ENCODE measurements around the gene NPL.

The NPL gene

DNA sequence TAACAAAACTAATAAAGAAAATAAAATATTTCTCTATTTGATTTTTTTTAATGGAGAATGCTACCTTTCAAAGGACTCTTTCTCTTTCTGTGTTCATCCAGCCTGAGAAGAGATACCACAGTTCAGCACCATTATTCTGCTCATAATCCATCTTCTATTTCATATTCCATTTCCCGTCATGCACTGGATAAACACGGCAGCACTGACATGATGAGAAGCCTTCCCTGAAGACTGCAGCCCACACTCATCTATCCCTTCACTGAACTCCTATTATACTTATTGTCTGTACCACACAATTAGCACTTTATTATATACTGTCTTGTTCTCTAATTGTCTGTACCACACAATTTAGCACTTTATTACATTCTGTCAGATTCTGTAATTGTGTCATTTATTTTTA is 10.7 kb upstream of the NPL start:
- no peak for DNase-seq (ENCODE audit: low spot score)

DNA sequence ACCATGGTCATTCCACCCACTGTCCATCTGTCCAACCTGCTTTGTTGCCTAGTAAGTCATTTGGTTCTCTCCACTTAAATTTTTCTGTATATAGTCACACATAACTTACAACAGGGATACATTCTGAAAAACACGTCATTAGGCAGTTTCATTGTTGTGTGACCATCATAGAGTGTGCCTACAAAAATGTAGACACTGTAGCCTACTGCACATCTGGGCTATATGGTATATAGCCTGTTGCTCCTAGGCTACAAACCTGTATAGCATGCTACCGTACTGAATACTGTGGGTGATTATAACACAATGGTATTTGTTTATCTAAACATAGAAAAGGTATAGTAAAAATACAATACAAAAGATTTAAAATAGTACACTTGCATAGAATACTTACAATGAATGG is 10.0 kb upstream of the NPL start:
- DNase-seq (ENCODE audit: low spot score) = no peak

DNA sequence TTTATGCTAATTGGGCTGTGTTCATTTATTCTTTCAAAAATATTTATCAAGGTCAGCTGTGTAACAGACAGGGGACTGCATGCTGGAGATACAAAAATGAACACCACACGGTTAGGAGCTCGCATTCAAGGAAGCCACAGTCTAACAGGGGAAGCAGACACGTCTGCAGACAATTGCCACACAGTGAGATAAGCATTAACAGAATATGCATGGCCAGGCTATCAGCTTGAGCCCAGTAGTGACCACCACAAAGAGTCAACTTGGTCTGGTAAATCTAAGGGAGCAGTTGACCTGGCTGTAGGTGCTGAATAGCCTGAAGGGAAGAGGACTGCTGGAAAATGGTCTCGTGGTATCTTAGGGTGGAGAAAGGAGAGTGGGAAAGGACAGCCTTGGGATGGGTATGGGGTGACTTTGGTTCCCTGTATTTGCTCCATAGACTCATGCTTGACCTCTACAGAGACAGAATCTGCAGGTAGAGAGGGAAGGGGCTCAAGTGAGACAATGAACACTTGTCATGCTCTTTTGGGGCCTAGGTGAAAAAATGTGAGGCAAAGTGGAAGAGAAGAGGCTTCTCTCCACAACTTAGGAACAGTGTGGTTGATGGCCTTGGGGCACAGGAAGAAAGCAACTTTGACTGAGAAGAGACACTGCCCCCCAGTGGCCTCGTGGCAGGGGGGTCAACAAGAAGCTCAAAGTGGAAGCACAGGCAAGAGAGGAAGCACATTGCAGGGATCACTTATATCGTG is 7.6 kb upstream of the NPL start:
- peak; percentile 78 for DNase-seq (ENCODE audit: low spot score)

DNA sequence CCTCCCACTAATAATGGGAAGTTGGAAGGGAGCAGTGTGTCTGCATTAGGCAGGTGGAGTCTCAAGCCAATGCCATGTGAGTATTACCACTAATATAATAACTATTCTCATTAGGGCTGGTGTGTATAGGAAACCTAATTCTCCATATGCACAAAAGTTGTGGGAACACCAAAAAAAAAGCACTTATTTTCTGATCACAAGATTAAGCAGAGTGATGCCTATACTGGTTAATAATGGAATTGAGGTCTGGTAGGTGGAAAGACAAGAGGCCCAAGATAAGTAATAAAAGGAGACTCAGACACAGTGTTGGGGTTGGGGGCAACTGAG is 7.0 kb upstream of the NPL start:
- no peak for DNase-seq (ENCODE audit: low spot score)

DNA sequence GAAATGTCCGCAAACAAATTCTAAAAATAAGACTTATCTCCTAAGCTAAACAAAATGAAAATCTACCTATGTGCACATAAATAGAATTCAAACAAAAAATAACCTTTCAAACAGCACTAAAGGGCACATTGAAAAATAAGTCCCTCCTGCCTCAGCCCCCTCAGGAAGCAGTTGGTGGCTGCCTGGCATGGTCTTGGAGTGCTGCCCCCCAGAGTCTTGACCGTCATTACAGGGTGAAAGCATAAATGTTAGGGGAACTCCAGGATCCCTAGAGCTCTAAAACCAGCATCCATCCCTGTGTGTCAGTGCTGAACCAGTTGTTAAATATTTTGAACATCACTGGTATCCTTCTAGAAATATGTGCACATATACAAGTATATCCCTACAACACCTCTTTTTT is 6.5 kb upstream of the NPL start:
- no peak for DNase-seq (ENCODE audit: low spot score)

DNA sequence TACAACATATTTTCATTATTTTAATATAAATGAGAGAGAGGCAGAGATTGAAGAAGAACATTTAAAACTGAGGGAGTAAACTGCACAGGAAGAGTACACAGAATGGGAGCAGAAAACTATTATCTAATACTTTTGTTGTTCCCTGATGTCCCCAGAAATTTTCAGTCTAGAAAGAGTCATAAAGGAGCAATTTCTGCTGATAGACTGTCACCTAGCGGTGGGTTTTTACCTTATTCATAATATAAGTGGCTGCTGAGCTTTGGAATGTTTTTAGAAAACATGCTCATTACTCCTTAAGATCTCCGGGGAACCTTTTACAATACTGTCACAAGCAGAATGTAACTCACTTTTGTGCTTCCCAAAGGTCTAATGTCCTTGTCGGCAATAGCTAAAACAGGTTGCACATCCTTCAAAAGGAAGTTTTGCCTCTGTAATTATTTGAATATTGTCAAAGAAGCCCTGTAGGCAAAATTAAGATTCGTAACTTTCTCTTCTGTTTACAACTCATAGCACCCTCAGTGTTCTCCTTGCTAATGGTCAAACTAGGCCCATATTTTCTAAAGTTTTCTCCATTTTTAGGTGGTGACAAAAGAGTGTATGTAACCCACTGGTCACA is 4.9 kb upstream of the NPL start:
- peak; percentile 79 for DNase-seq (ENCODE audit: low spot score)

DNA sequence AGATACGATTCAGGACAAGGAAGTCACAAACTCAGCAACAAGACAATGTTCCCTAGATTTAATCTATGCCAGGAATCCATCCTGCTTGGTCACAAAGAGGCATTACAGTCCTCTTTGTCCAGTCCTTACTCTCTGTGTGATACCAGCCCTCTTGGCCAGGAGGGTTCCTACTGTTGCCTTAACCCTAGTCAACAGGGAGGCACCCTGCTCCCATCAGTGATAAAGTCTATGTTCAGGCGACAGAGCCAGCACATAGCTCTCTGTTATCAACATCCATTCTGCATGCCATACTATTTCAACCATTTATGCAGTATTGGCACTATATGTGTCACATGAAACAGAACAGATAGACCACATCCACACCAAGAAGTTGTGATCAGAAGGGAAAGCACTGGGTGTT is 4.4 kb upstream of the NPL start:
- DNase-seq (ENCODE audit: low spot score) = peak; percentile 66

DNA sequence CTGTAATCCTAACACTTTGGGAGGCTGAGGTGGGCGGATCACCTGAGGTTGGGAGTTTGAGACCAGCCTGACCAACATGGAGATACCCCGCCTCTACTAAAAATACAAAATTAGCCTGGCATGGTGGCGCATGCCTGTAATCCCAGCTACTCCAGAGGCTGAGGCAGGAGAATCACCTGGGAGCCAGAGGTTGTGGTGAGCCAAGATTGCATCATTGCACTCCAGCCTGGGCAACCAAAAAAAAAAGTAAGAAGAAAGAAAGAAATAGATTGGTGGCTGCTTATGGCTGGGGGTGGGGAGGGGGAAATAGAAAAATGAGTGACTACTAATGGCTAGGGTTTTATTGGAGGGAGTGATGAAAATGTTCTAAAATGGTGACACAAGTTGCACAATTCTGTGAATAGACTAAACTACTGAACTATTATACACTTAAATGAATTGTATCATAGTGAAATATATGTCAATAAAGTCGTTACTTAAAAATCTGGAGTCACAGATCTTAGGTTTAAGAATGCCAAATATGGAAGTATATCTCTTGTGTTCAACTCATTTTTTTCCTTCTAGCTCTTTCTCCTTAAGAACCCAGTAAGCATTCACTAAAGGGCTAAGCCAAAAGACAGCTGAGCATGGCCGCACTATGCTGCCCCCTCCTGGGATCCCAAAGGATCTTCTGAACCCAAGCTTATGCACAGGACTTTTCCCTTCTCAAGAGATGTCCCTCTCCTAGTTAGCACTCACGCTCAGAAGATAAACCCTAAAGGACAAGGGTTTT is 3.2 kb upstream of the NPL start:
- DNase-seq (ENCODE audit: low spot score) = peak; percentile 78

DNA sequence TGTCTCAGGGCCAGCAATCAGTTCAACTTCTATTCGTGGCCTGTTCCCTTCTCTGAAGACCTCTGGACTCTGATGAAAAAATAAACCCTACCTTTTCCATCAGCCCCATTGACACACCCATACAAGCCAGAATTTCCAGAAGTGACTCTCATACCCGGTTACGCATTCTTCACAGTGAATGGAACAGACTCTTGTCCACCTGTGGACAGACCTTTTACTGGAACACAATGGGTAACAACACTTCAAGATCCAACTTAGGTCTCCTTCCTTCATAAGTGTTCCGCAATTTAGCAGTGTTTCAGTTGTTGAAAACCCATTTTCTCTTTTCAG is 2.6 kb upstream of the NPL start:
- DNase-seq (ENCODE audit: low spot score) = no peak

DNA sequence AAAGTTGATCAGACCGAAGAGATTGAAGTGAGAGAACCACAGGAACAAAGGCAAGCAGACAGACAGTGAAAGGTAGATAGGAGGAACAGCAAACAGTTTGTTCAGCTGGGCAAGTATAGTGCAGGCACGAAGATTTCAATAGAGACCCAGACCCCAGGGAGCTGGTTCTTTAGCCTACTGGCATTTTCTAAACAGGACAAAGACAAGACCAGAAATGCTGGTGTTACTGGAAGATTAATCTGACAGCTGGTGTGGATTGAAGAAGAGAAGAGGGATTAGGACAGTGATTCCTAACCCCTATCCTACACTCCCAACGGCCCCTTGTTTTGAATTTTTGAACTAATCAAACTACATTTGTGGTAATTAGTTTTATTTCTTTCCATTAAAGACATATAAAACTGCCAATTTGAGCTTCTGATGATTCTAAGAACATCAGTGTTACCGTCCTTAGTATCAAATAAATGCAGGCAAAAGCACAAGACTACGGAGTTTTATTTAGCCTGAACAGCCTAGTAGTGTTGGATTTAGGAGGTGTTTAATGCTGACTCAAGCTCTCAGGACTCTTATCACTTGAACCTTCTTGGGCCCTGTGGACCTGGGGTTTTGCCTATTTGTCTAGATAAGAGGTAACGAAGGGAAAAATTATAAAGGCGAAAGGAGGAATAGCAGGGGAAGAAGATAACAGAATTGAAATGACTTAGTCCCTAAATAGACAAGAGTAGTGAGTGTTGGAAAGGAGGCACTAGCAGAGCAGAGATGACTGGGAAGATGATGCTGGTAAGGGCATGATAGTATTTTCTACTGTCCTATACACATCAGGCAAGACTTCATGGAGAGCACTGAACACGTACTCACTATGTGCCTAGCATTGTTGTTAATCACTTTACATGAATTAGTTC is 2.0 kb downstream of the NPL start:
- DNase-seq (ENCODE audit: low spot score) = peak; percentile 88

DNA sequence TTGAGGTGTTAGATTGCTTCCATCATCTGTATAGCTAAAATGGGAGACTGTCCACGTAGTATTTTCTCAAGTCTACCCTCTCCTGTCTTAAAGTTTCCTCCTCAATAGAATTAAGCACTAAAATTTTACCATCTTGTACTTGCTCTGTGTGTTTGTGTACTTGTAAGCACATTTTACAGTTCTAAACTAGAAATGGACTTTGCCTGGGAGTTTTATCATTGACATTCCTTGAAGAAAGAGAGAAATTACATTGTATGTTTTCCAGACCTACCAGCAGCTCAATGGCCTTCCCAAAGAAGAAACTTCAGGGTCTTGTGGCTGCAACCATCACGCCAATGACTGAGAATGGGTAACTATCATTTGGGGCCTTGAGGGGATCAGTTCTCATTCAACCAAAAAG is 4.5 kb downstream of the NPL start:
- no peak for DNase-seq (ENCODE audit: low spot score)

DNA sequence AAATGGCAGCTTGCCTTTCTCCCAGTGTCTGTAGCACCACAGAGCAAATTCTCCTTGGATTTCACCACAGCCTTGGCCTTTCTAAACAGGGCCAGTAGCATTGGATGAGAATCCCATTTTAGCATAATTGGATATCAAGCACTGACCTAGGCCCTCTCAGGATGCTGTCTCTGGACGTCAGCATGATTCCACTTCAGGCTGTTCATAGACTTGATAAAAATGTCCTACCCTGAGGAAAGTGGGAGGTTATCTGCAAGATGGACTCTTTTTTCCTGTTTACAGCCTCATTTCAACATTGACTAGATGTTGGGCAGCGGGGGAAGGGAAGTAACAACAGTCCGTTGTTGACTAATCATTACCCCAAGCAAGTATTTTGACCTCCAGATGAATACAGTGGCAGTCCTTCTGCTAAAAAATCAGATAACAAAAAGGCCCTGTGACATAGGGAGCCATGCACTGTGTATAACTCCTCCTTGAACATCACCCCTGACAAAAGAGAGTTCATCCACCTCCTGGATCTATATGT is 5.2 kb downstream of the NPL start:
- DNase-seq (ENCODE audit: low spot score) = no peak

DNA sequence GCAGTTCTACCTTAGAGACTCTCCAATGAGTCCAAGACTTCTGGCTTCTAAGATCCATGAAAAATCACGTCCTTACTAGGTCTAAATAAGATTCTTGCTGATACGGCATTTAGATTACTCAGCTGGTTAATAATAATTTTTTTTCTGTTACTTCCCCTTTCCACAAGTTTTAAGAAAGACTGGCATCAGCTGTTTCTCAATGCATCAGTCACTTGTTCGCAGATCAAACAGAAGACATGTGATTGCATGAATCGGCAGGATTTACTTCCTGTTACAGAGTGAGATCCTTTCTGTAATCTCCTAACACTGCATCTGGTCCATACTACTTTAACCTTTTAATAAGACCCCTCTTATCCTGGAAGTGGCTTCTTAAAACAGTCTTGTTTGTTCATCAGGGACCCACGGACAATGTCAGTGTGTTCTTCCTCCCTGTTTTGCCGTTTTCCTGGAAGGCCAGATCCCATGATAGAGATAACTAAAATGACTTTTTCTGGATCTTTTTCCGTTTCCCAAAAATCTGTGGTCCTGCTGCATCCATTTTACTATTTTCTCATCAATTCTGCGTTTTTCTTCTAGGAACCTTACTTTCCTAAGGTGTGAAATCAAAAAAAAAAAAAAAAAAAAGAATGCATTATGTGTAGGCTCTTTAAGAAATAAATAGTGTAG is 6.1 kb downstream of the NPL start:
- DNase-seq (ENCODE audit: low spot score) = peak; percentile 43

DNA sequence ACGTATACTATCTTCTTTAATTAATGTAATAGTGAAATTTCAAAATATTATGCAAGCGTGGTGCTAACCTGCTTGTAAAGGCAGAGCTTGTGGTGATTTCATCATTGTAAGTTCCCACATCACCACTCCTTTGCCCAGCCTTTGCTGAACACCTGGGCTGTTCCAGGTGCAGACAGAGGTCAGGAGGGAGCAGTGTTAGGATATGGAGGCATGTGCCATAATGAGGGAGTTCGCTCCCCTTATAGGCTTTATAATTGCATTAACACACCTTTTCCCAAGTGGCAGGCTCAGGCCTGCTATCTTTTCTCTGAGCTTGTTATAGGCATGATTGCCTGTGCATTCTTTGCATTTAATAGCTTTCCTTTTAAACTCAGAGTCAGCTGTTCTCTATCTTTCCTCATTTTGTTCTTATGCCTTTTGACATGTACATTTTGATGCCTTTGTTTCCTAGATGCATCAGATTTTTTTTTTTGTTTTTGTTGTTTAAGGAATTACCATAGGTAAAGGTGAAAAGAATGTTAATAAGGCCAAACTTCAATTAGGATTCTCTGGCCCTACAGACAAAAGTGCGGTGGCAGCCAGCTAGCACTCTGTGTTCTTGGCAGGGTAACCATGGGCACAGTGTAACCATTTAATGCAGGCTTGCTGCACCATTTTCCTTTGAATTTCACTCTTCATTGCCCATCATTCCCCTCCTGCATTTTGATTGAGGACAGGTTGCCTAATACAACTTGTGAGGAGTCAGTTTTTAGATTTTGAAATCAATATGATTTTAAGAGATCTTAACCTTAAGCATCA is 12.6 kb downstream of the NPL start:
- no peak for DNase-seq (ENCODE audit: low spot score)

DNA sequence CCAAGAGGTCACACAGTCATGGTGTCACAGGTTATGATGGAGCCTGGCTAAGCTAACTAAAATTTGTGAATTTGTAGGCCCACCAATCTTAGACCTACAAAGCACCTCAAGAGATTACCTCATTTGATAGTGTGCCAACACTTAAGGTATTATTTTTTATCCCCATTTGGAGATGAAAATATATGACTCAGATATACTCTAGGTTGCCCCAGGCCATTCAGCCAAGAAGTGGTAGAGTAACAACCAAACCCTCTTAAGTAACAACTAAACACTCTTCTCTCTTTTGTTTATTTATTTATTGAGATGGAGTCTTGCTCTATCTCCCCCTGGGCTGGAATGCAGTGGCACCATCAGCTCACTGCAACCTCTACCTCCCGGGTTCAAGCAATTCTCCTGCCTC is 14.3 kb downstream of the NPL start:
- no peak for DNase-seq (ENCODE audit: low spot score)

DNA sequence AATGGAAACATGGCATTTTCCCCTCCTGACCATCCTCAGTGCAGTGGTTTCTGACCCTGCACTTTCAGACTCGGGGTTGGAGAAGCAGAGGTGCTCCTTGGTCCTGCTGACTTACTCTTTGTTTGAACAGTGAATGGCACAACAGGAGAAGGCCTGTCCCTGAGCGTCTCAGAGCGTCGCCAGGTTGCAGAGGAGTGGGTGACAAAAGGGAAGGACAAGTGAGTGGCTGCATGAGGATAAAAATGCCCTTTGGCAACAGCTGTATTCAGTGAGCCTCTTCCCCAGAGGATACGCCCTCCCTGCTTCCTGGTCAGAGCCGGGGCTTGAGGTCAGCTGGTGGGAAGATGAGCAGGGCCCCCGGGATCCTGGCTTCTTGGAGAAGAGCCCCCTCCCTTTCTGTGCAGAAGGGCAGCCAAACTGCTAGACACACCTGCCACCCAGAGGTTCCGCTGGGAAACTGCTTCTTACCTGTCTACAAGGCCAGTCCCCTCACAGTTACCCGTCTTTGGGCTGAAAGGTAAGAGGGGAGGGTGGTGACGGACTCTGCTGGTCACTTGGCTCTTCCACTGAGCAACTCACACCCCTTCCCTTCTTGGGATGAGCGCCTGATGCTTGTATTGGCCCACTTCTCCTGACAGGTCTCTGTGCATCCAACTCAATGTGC is 16.6 kb downstream of the NPL start:
- DNase-seq (ENCODE audit: low spot score) = no peak

DNA sequence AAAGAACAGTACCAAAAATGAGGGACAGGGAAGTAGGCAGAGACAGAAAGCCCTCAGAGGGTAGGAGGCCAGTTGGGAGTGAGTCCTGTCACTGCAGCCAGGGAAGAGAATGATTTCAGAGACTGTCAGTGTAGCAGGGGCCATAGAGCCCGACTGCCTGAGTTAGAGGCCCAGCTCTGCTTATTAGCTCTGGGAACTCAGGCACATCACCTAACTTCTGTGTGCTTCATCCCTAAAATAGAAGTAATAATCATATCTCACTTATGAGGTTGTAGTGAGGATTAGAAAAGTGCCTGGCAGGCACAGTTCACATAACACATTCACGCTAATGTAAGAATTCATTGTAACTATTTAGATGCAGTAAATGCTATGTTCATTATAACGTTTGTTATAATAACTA is 18.3 kb downstream of the NPL start:
- no peak for DNase-seq (ENCODE audit: low spot score)

DNA sequence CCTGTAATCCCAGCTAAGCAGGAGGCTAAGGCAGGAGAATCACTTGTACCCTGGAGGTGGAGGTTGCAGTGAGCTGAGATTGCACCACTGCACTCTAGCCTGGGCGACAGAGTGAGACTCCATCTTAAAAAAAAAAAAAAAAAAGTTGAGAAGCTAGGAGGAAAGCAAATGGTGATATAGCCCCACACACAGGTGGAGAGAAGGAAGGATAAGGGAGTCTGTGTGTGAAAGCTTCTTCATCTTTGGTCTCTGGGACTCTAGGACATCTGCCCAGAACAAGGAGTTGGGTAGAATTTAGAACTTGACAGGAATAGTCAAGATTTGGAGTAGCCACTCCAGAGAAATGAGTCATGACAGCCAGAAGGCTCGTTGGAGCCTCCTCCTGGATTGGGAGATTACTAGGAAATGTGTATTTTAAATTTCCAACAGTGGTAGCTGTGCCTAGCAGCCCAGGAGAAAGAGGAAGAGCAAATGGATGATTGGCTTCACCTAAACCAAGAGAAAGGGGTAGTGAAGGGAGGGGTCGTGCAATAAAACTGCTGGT is 19.9 kb downstream of the NPL start:
- no peak for DNase-seq (ENCODE audit: low spot score)

DNA sequence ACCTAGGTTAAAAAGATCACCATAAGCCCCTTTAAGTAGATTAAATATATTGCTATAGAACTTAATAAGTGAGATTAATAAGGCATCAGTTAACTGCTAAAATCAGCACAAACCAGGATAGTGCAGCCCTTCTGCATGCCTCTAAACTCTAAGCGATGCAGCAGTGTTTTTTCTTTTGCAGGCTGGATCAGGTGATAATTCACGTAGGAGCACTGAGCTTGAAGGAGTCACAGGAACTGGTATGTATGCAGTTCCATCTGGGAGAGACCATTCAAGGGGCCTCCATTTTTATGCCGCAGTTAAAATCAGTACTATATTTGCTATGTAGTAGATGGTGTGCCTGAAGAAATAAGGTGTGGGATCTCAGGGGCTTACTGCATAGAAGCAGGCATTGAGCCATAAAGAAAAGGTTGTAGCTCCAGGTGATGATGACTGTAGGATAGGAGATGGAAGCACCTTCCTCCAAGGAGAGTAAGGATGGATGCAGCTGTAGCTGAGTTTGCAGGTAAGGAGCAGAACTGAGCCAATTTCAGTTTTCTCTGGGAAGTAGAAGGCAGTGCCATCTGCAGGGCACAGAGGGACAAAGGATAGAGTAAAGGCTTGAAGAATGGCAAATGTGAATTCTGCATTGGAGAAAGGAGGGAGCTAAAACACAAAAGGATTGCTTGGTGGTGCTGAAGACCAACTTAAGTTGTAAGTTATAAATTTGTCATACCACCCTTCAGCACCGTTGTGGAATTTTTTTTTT is 22.6 kb downstream of the NPL start:
- no peak for DNase-seq (ENCODE audit: low spot score)

Data from hematopoietic multipotent progenitor cell treated with erythropoietin and hydrocortisone succinate and interleukin-3 and kit ligand, for 17 days (in vitro differentiated cells).